Stimulated activated CD4-positive, alpha-beta T cell treated with anti-CD3 and anti-CD28 coated beads, TNF-alpha, amount 100 ng/mL, for 1 hour (primary cell): ENCODE measurements around the gene LHPP.

Experiments
- DNase-seq, 3 donors: peaks; one replicate each; pipeline ENCODE4 v3.0.0-alpha.2; 2020; ENCODE audit warnings: low read depth in 3 of 3, low spot score in 1 of 3

LHPP gene

DNA sequence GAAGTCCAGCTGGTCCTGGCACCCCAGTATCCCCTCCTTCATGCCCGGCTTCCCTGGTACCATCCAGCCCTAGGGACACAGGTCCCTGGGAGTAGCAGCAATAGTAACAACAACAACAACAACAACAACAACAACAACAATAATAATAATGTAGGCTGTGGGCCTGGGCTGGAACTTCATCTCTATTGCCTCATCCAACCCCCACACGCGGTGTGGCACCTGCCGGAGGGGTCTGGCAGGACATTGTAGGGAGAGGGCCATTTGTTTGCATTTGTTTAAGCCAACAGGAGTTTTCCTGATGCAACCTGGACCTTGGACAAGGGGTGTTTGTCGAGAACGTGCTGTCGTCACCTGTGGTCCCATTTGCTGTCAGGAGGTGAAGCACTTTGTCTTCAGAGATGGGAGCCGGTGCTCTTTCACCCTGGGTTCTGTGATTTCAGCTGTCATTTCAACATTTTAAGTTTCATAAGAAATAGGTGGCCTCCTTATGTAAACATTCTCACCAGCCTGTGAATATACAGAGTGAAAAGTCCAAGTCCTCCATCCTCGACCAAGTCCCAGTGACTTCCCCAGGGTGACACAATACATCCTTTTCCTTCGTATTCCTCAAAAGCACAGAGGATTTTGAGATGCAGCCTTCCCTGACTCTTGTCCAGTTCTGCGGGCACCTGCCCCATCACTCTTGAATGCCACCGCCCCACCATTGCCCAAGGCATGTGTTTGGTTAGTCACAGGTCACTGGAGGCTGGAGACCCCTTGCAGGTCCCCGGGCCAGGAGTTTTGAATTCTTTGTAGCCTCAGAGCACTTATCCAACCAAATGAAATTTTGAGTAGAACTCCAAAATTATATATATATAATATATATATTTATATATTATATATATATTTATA is 9.2 kb downstream of the LHPP start:
- DNase-seq = no peak

DNA sequence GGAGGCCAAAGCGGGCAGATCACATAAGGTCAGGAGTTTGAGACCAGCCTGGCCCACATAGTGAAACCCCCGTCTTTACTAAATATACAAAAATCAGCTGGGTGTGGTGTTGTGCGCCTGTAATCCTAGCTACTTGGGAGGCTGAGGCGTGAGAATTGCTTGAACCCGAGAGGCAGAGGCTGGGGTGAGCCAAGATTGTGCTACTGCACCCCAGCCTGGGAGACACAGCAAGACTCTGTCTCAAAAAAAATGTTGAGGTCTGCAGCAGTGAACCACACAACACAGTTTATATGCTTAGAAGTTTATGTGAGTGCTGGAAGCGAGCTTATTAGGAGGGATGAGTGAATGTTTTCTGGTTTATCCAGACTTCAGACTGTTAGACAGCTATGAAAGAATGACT is 10.4 kb downstream of the LHPP start:
- no peak for DNase-seq

DNA sequence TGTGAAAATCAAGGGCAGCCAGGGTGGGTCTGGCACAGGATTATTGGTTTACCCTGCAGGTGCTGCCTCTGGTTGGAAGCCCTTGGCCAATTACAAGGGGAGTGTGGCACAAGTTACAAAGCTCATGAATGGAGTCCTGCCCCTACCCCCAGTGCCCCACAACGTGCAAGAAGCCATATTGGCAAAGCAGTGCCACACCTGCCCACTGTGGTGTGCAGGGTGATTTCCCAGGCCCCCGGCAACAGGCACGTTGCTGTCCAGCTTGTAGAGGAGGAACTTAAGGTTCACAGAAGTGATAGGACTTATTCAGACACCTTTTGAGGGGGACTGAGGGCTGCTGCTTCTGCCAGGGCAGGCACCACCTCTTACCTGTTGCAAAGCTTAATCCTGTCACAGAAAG is 11.4 kb downstream of the LHPP start:
- no peak for DNase-seq

- no peak for DNase-seq
These were observed 13.0 kb downstream of the LHPP start for GRCh38 chr10:124474514-124475070.

DNA sequence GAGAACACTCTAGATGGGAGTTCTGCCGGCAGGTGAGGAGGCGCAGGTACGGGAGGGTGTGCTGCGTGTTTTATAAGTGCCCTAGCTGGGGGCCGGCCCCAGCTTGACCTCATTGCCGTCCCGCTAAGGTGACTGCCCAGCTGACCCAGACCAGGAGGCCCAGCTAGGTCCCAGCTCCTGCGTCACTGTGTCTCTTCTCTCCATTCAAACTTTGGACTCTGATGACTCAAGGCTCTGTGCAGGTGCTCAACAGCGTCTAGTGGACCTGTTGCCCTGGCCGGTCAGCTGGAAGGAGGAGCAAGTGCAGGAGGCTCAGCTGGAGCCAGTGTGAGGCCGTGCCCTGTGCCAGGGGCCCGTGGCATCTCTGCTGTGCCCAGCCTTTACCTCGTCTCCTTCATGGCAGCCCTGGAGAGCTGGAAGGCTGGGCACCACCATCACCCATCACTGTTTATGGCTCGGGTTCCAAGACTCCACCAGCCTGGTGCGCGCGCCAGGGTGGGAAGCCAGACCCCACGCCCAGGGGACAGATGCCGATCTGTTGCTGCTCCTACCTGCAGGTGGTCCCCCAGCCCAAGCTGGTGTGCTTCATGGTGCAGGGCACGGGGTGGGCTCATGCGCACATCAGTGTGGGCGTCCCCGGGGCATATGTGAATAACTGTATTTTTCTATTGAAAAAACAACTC is 14.6 kb downstream of the LHPP start:
- DNase-seq = no peak

DNA sequence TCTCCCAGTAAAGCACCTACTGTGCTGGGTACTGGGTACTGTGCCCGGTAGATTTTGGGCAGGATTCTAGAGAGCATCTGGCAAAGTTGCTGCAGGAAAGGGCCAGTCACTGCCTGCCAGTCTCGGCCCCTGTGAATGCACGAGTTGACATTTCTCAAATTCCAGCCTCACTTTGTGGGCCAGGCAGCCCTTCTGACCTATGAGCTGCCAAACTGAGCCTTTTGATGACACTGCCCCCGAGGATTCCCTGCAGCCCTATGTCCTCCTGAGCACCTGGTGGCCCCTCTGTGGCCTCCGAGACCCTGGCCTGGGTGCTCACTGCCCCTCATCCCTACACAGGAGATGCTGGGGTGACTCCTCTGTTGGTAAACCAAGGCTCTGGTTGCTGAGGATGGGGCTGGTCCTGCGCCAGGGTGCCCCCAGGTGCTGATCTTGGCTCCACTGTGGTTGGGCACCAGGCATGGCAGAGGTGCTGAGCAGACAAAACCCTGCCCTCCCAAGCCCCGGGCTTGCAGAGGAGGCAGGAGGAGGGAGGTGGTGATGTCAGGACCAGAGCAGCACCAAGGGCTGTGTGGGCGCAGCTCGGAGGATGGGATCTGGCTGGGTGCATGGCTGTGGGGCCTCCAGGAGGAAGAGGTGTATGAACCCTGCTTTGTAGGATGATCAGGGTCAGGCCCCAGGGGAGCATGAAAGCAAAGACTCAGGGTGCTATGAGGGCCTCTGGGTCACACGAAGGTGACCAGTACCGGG is 16.2 kb downstream of the LHPP start:
- DNase-seq = no peak

- DNase-seq = no peak
These were observed 16.9 kb downstream of the LHPP start for GRCh38 chr10:124478515-124478914.

GRCh38 chr10:124480860-124481259 is 19.2 kb downstream of the LHPP start:
- no peak for DNase-seq

GRCh38 chr10:124481717-124482116 is 20.1 kb downstream of the LHPP start:
- no peak for DNase-seq

- DNase-seq = no peak
These were observed 20.7 kb downstream of the LHPP start for GRCh38 chr10:124482236-124482800.

- DNase-seq = no peak
These were observed 21.3 kb downstream of the LHPP start for GRCh38 chr10:124482876-124483275.

GRCh38 chr10:124484031-124484430 is 22.4 kb downstream of the LHPP start:
- no peak for DNase-seq

DNA sequence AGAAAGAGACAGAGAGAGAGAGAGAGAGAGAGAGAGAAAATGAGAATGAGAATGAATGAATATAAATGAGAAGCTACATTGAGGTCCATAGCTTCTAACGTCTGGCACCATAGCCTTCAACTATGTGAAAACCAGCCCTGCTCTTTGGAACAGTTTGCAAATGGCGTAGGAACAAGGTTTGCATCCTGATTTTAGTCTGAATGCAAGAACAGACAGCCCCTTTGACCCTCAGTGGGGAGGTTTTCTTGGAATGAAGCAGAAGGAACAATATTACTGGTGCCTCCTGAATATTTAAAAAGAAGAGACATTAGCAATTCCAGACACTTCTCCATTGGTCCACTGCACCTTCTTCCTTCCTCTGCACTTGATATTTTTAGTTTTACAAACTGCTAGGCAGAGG is 23.0 kb downstream of the LHPP start:
- DNase-seq = no peak

DNA sequence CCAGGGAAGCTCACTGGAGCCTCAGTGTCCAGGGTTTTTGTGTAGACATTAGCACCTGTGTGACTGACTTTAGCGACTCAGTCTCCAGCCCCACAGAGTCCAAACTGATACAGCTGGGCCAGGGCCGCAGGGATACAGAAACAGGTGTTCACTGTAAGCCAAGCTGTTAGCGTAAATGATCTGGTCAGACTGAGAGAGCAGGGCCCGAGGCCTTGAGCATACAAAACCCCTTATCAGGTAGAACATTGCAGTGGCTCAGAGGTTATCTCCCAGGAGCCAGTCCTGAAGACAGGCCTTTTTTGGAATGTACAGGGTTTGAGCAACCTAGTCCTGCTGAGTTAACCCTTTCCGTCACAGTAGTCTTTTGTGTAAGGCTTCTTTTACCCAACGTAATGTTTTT is 25.0 kb downstream of the LHPP start:
- DNase-seq = no peak

GRCh38 chr10:124491105-124491504 is 29.5 kb downstream of the LHPP start:
- DNase-seq = no peak

GRCh38 chr10:124492266-124492665 is 30.6 kb downstream of the LHPP start:
- no peak for DNase-seq

DNA sequence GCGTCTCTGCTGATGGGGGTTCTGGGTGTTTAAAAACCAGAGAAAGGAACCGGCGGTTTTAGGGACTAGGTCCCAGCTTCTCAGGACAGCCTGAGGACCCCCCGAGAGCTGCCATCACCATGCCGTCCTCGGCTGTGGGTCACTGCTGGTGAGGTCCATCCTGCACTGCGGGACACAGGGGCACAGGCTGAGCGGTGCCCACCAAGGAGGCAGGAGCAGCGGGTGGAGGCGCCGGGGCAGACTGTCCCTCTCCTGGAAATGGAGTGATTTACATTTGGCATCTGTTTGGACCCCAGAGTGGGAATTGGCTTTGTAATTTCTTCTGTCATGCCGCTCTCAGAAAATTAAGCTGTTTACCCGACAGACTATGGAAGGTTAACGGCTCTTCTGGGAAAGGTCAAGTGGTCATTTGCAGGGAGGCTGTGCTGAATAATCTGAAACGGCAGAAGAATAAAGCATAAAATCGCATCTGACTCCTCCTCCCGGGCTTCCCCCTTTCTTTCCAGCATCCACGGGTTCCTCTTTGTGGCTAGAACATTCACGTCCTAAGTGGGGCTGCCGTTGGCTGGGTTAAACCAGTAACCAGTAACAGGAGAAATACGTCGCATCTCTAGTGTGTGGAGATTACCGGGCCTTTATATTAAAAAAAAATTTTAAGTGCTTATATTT is 31.7 kb downstream of the LHPP start:
- DNase-seq = no peak

DNA sequence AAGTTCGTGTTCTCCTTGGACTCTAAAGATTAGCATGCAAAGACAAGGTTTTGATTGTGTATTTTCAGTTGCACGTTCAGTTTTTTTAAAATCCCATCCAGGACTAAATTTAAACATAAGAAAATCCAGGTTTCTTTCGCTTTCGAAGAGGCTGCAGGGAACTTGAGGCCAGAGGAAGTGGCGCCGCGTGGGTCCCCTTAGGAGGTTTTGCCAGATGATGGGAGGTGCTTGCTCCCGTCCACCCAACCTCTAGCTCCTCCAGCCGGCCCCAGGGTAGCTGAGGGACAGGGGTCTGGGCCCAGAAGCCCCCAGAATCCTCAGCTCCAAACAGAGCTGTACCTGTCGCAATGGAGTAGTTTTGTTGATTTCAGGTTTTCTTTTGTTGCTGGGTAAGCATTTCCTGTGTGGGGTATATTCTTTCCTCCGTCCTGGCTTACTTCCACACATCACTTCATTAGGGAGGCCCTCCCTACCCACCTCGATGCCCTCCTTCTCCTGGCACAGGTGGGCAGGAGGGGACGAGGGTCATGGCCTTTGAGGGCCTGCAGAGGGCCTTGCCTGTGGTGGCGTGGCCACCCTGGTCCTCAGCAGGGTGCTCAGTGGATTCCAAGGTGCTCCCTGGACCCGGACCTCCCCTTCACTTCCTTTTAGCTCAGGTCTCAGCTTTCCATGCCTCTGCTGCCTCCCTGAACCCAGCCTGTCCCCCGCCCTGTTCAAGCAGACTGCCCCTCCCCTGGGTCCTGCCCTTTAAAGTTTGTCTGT is 32.6 kb downstream of the LHPP start:
- no peak for DNase-seq

- DNase-seq = no peak
These were observed 33.5 kb downstream of the LHPP start for GRCh38 chr10:124495162-124495561.

GRCh38 chr10:124495725-124496124 is 34.1 kb downstream of the LHPP start:
- DNase-seq = no peak
